ENCODE measurements around the gene MAGEB18. TPM values are rescaled to one million over a fixed set of nuclear protein-coding genes. Genes with fewer than 3 reads are reported as not detected.
A peak's percentile ranks its signal among the peaks of the same experiment; 100 is the strongest.

Gene MAGEB18
- not detected in 2 replicates for total RNA-seq (ENCODE audit: low replicate concordance)

GRCh38 chrX:26138274-26138673 lies at the start of gene MAGEB18:
TSS of gene MAGEB18 (plus strand) at chrX:26138343. CDS start at chrX:26138986, 643 bp downstream.
- H3K4me3 ChIP-seq (ENCODE audit: low read depth, low read length), result no peak within 1 kb of the TSS
- TF ChIP-seq CTCF (IDR thresholded peaks at IDR 0.05; ENCODE audit: insufficient read depth, low read length), result no peak
- no peak for DNase-seq (ENCODE audit: low read depth)

DNA sequence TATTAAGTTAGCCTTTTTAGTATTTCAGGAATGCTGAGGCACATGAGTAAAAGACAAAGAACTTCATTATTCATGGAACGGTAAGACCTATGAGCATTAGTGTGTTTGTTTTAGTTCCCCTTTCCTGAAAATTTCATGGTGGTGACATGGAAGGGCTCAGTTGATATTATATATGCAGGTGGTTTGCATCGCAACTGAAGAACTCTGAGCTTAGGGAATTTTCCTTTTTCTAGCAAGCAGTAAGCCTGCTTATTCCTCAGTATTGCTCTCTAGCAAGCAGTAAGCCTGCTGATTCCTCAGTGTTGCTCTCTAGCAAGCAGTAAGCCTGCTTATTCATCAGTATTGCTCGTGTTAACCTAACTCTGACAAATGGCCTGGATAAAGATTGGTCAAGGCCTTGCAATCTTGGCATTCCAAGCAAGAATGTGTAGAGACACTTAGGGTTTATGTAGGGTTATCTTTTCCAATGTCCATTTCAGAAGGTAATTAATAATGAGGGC lies 37.7 kb upstream of the MAGEB18 start:
- no peak overlapping the region for H3K4me3 ChIP-seq (ENCODE audit: low read depth, low read length)
- TF ChIP-seq CTCF (IDR thresholded peaks at IDR 0.05; ENCODE audit: insufficient read depth, low read length), result no peak
- DNase-seq (ENCODE audit: low read depth), result peak; percentile 0

DNA sequence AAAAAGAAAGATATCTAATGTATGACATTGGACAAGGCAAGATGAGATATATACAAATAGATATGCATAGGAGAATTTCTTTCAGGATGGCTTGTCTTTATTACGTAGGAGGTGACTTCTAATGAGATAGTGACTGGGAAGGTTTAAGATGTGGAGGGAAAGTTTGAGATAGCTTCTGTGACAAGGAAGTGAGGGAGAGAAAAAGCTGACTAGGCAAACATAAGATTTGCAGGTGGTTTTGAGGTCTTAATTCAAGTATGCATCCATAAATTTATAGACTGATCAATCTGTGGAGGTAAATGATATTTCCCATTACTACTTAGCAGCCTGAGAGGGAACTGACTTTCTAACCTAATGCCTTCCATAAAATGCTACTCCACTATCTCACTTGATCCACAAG lies 29.0 kb upstream of the MAGEB18 start:
- no peak for DNase-seq (ENCODE audit: low read depth)
- TF ChIP-seq CTCF (IDR thresholded peaks at IDR 0.05; ENCODE audit: insufficient read depth, low read length), result no peak
- no peak overlapping the region for H3K4me3 ChIP-seq (ENCODE audit: low read depth, low read length)

DNA sequence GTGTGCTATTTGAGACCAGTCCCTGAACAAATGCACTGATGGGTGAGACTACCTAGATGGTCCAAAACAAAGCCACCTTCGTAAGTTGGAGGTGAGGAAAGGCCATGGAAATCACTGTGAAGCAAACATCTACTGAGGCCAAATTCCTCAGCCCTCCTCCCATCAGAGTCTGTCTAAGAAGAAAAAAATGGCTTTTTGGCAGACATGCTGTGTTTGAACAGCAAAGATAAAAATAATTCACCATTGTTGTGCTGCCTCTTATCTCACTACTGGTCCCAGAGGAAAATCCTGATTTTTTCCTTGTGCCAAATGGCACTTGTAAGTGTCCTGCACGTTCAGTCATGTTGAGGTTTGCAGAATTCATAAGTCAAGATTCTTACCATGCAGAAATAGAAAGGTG lies 7.9 kb downstream of the MAGEB18 start:
- peak; percentile 31 for DNase-seq (ENCODE audit: low read depth)
- no peak for TF ChIP-seq CTCF (IDR thresholded peaks at IDR 0.05; ENCODE audit: insufficient read depth, low read length)

DNA sequence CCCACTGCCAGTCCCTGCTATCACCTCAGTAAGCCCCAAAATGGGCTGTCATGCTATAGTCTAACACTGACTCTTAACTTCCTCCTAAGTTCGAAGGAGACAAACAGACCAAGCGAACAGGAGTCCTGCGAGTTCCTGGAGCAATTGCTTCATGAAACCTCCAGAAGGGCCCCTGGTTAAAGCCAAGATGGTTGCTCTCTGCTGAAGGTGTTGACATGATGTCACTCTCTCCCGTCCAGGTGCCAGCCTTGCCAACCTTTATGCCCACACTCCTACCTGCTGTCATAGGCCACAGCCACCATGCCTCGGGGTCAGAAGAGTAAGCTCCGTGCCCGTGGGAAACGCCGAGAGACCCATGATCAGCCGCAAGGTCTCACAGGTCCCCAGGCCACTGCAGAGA lies 22.2 kb downstream of the MAGEB18 start, which contains the start of gene MAGEB6B:
Gene MAGEB6B, plus strand, starts transcription at position 301 of the 400 bp plus-strand sequence. Its CDS starts 0 bp downstream, at position 301.
- no peak for TF ChIP-seq CTCF (IDR thresholded peaks at IDR 0.05; ENCODE audit: insufficient read depth, low read length)
- H3K4me3 ChIP-seq (ENCODE audit: low read depth, low read length), result no peak within 1 kb of the TSS
- DNase-seq (ENCODE audit: low read depth), result no peak

More for the DNA sequence above, 7.9 kb downstream of the MAGEB18 start:
- H3K4me3 ChIP-seq (ENCODE audit: low read depth, low read length), result no peak overlapping the region

Other genes starting within 250 kb of the MAGEB18 start
- not detected in 2 replicates for gene MAGEB6B, start 22.3 kb downstream of the MAGEB18 start, total RNA-seq (ENCODE audit: low replicate concordance)
- gene MAGEB6, start 54.1 kb downstream of the MAGEB18 start, total RNA-seq (ENCODE audit: low replicate concordance), result not detected in 2 replicates
- gene MAGEB5, start 77.8 kb downstream of the MAGEB18 start, total RNA-seq (ENCODE audit: low replicate concordance), result not detected in 2 replicates

All from fibroblast of the aortic adventitia (primary cell).